HuH-7 (cell line): ENCODE data around the gene UBE2I.
A peak's percentile ranks its signal among the peaks of the same experiment; 100 is the strongest.

Experiments used
- DNase-seq: peaks from one replicate; pipeline ENCODE4 v3.0.0; 2011; ENCODE audit warnings: low spot score

UBE2I gene

GRCh38 chr16:1330931-1331711, 21.7 kb downstream of the UBE2I start:
- DNase-seq: no peak

GRCh38 chr16:1331712-1332617, 22.5 kb downstream of the UBE2I start:
- peak; percentile 47 for DNase-seq

GRCh38 chr16:1332618-1333148, 23.2 kb downstream of the UBE2I start:
- no peak for DNase-seq

- DNase-seq: no peak
Measured at GRCh38 chr16:1333149-1333812, 23.8 kb downstream of the UBE2I start, which contains the start of gene BAIAP3. TSS of gene BAIAP3 (plus strand) at chr16:1333645. CDS start at chr16:1338550, 4,905 bp downstream.

- DNase-seq: no peak
Measured at GRCh38 chr16:1333854-1334700, 24.6 kb downstream of the UBE2I start.

GRCh38 chr16:1334739-1335138, 25.3 kb downstream of the UBE2I start:
- no peak for DNase-seq

- no peak for DNase-seq
Measured at GRCh38 chr16:1335211-1335971, 26.0 kb downstream of the UBE2I start.

GRCh38 chr16:1335996-1336395, 26.6 kb downstream of the UBE2I start:
- DNase-seq: no peak

- DNase-seq: no peak
Measured at GRCh38 chr16:1336619-1337018, 27.2 kb downstream of the UBE2I start.

- DNase-seq: no peak
Measured at GRCh38 chr16:1337486-1337885, 28.1 kb downstream of the UBE2I start.

- DNase-seq: peak; percentile 58
Measured at GRCh38 chr16:1338119-1338730, 28.8 kb downstream of the UBE2I start.

GRCh38 chr16:1338855-1339675, 29.6 kb downstream of the UBE2I start:
- DNase-seq: no peak

GRCh38 chr16:1340730-1341494, 31.5 kb downstream of the UBE2I start:
- DNase-seq: no peak

- DNase-seq: no peak
Measured at GRCh38 chr16:1341495-1342420, 32.3 kb downstream of the UBE2I start.

GRCh38 chr16:1342526-1343427, 33.3 kb downstream of the UBE2I start:
- DNase-seq: peak; percentile 99
